GM15510 (cell line): ENCODE measurements around the gene SGTA.

Experiments used
- POLR2A ChIP-seq: IDR thresholded peaks from 3 replicates; pipeline ENCODE4 v1.6.1; 2011; ENCODE audit warnings: borderline replicate concordance; ENCODE audit not compliant: insufficient read length; ENCODE audit errors: extremely low read depth

The SGTA gene

GRCh38 chr19:2771786-2772674, 11.0 kb downstream of the SGTA start:
- no peak for TF ChIP-seq POLR2A

GRCh38 chr19:2770055-2771013, 12.7 kb downstream of the SGTA start:
- no peak for TF ChIP-seq POLR2A

- no peak for TF ChIP-seq POLR2A
Observed at GRCh38 chr19:2769218-2769617, 13.9 kb downstream of the SGTA start.

GRCh38 chr19:2768365-2769132, 14.5 kb downstream of the SGTA start:
- TF ChIP-seq POLR2A, result no peak

- no peak for TF ChIP-seq POLR2A
Observed at GRCh38 chr19:2767688-2768087, 15.4 kb downstream of the SGTA start.

GRCh38 chr19:2766594-2767372, 16.3 kb downstream of the SGTA start:
- no peak for TF ChIP-seq POLR2A

- TF ChIP-seq POLR2A, result no peak
Observed at GRCh38 chr19:2765376-2765775, 17.7 kb downstream of the SGTA start.

GRCh38 chr19:2764945-2765344, 18.1 kb downstream of the SGTA start:
- no peak for TF ChIP-seq POLR2A

- no peak for TF ChIP-seq POLR2A
Observed at GRCh38 chr19:2763687-2764086, 19.4 kb downstream of the SGTA start.

- TF ChIP-seq POLR2A, result no peak
Observed at GRCh38 chr19:2762783-2763496, 20.1 kb downstream of the SGTA start.

GRCh38 chr19:2761876-2762782, 20.9 kb downstream of the SGTA start:
- TF ChIP-seq POLR2A, result no peak

GRCh38 chr19:2761309-2761677, 21.8 kb downstream of the SGTA start:
- TF ChIP-seq POLR2A, result no peak
